HL-60 (cell line): Measurements from ENCODE around the gene OR6Q1.

Source experiments
- DNase-seq, 2 experiments: peaks; one replicate each; pipeline ENCODE4 v3.0.0-alpha.2; 2010 to 2020; ENCODE audit warnings: low read depth in 1 of 2, low spot score in 1 of 2
- H3K27ac ChIP-seq: fragments of 250-450 bp; sonication (Bioruptor Pico); replicated peaks from 2 replicates; pipeline ENCODE4 v1.5.1; 2020; ENCODE audit warnings: mild to moderate bottlenecking, moderate library complexity
- H3K27me3 ChIP-seq: fragments of 250-450 bp; sonication (Bioruptor Pico); 2 replicates; pipeline ENCODE4 v1.5.1; 2021; ENCODE audit warnings: mild to moderate bottlenecking, moderate library complexity; ENCODE audit not compliant: insufficient read depth, poor library complexity, severe bottlenecking
- H3K4me3 ChIP-seq: replicated peaks from 2 replicates; pipeline ENCODE4 v1.5.1; 2011; ENCODE audit warnings: mild to moderate bottlenecking, control low read depth, low read length; ENCODE audit not compliant: insufficient read depth
- GABPA ChIP-seq: IDR thresholded peaks from 2 replicates; pipeline ENCODE4 v1.6.1; 2012; ENCODE audit warnings: low read depth
- POLR2AphosphoS5 ChIP-seq: IDR thresholded peaks from 2 replicates; pipeline ENCODE4 v1.6.1; 2012; ENCODE audit warnings: low read depth
- REST ChIP-seq: IDR thresholded peaks from 2 replicates; pipeline ENCODE4 v1.6.1; 2012; ENCODE audit warnings: low read depth; ENCODE audit not compliant: insufficient replicate concordance
- SPI1 ChIP-seq: IDR thresholded peaks from 2 replicates; pipeline ENCODE4 v1.6.1; 2012; ENCODE audit warnings: low read depth, mild to moderate bottlenecking, borderline replicate concordance
- TF ChIP-seq, protein P1 (sequence below): IDR thresholded peaks from one replicate; pipeline ENCODE4 v1.5.1; 2011; ENCODE audit warnings: low read length, control low read depth, inconsistent platforms; ENCODE audit not compliant: insufficient read depth

OR6Q1 gene

DNA sequence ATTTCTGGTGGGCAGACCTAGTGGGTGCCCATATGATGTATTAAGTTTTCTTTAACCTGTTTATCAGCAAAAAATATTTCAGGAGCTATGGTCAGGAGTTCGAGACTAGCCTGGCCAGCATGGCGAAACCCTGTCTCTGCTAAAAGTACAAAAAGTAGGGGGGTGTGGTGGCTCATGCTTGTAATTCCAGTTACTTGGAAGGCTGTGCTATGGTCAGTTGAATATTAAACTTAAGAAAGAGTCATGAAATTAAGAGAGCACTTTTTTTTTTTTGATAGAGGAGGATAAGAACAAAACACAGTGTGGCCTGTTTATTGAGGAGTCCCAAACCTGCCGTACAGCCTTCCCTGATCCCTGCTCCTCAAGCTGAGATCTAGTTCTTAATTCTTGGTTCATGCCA, 29.8 kb downstream of the OR6Q1 start:
- Histone ChIP-seq H3K27ac (no peak overlapping the region), H3K27me3 (no peaks in the 10 kb centered on the region), H3K4me3 (no peak overlapping the region)
- TF ChIP-seq POLR2AphosphoS5 (no peak), GABPA (no peak), SPI1 (no peak), REST (no peak)
- TF ChIP-seq, protein P1, sequence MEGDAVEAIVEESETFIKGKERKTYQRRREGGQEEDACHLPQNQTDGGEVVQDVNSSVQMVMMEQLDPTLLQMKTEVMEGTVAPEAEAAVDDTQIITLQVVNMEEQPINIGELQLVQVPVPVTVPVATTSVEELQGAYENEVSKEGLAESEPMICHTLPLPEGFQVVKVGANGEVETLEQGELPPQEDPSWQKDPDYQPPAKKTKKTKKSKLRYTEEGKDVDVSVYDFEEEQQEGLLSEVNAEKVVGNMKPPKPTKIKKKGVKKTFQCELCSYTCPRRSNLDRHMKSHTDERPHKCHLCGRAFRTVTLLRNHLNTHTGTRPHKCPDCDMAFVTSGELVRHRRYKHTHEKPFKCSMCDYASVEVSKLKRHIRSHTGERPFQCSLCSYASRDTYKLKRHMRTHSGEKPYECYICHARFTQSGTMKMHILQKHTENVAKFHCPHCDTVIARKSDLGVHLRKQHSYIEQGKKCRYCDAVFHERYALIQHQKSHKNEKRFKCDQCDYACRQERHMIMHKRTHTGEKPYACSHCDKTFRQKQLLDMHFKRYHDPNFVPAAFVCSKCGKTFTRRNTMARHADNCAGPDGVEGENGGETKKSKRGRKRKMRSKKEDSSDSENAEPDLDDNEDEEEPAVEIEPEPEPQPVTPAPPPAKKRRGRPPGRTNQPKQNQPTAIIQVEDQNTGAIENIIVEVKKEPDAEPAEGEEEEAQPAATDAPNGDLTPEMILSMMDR: no peak
- DNase-seq: no peak

GRCh38 chr11:58060939-58061672, 30.4 kb downstream of the OR6Q1 start:
- Histone ChIP-seq H3K27me3 (no peaks in the 10 kb centered on the region), H3K4me3 (no peak overlapping the region), H3K27ac (no peak overlapping the region)
- TF ChIP-seq POLR2AphosphoS5 (no peak), GABPA (no peak), SPI1 (no peak), REST (no peak)
- TF ChIP-seq, protein P1: no peak
- DNase-seq: no peak

DNA sequence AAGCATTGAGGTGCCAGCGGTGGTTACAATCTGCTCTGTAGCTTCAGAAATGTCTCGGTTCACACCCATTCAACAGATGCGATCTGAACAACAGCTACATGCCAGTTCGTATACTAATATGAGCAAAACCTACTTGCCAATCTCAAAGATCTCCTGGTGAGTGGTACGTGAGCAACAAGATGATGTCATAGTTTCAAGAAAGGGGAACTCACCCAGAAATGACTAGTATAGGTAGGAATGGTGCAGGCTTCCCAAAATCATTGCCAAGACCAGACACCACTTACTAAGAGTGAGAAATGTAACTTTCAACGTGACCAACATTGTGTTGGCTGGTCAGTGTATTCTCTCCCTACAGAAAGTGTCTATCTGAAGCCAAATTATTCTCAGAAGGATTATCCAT, 31.1 kb downstream of the OR6Q1 start:
- Histone ChIP-seq H3K4me3 (no peak overlapping the region), H3K27me3 (no peaks in the 10 kb centered on the region), H3K27ac (no peak overlapping the region)
- TF ChIP-seq SPI1 (peak; percentile 22; the same call in 1 of the 2 replicates), POLR2AphosphoS5 (no peak)
- DNase-seq: no peak

DNA sequence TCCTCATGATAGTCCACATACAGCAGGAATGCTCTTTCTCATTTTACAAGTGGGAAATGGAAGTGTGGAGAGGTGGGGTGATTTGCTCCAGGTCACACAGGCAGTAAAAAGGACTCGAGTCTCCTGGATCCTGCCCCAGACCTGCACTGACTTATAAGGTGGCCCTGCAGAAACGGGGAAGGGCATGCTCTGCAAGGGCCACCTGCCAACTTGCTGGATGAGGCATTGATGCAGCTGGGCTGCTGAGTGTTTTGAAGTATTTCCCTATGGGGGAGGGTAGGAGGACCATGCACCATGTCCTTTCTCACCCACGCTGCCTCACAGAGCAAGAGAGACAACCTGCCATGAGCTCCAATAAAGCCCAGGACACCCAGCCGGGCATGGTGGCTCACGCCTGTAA, 36.9 kb downstream of the OR6Q1 start:
- TF ChIP-seq POLR2AphosphoS5 (no peak), REST (no peak), GABPA (no peak), SPI1 (no peak)
- TF ChIP-seq, protein P1: no peak
- Histone ChIP-seq H3K4me3 (no peak overlapping the region), H3K27ac (no peak overlapping the region), H3K27me3 (no peaks in the 10 kb centered on the region)
- DNase-seq: no peak
